ENCODE data around the gene PYGO1.
"Not testable (repeated sequence)": the region's sequence is repeated elsewhere in the genome, so short reads cannot be mapped to it uniquely, and the experiment has no call there.

- TF ChIP-seq GABPA (IDR thresholded peaks at IDR 0.05; ENCODE audit: borderline replicate concordance, insufficient read depth, low read length); POLR2A (IDR thresholded peaks at IDR 0.05; ENCODE audit: control extremely low read depth in 1 of 2, low read depth in 2 of 2, low read length in 2 of 2); TAF1 (IDR thresholded peaks at IDR 0.05; ENCODE audit: low read depth, low read length); CEBPB (IDR thresholded peaks at IDR 0.05; ENCODE audit: low read depth, low read length); TEAD4 (IDR thresholded peaks at IDR 0.05; ENCODE audit: low read depth, low read length): not testable (repeated sequence)
Observed at GRCh38 chr15:55505407-55505806, 82.7 kb downstream of the PYGO1 start.
